Measurements from ENCODE around the gene SEZ6L2. TPM values are rescaled to one million over a fixed set of nuclear protein-coding genes. Genes with fewer than 3 reads are reported as not detected.
A peak's percentile ranks its signal among the peaks of the same experiment; 100 is the strongest.

SEZ6L2 gene
- total RNA-seq, 1 experiment from 2014 or later: 70.7 TPM

DNA sequence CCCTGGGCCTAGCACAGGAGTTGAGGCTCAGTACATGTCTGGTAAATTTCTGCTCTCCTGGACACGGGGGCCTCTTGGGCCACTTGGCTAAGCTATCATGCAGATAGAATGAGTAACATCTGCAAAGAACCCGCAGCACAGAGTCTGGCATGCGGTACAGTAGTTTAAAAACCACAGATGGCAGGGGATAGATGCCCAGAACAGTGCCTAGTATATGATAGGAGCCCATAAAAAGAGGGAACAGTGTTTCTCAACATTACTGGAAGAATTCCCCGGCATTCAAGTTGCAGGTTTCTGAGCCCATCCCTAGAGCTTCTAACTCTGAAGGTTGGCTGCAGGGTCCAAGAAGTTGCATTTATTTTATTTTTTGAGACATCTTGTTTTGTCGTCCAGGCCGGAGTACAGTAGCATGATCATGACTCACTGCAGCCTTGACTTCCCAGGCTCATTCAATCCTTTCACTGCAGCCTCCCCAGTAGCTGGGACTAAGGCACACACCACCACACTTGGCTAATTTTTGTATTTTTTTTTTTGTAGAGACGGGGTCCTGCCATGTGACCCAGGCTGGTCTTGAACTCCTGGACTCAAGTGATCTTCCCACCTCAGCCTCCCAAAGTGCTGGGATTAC, 42.1 kb downstream of the SEZ6L2 start (continued):
- TF ChIP-seq, protein P1, sequence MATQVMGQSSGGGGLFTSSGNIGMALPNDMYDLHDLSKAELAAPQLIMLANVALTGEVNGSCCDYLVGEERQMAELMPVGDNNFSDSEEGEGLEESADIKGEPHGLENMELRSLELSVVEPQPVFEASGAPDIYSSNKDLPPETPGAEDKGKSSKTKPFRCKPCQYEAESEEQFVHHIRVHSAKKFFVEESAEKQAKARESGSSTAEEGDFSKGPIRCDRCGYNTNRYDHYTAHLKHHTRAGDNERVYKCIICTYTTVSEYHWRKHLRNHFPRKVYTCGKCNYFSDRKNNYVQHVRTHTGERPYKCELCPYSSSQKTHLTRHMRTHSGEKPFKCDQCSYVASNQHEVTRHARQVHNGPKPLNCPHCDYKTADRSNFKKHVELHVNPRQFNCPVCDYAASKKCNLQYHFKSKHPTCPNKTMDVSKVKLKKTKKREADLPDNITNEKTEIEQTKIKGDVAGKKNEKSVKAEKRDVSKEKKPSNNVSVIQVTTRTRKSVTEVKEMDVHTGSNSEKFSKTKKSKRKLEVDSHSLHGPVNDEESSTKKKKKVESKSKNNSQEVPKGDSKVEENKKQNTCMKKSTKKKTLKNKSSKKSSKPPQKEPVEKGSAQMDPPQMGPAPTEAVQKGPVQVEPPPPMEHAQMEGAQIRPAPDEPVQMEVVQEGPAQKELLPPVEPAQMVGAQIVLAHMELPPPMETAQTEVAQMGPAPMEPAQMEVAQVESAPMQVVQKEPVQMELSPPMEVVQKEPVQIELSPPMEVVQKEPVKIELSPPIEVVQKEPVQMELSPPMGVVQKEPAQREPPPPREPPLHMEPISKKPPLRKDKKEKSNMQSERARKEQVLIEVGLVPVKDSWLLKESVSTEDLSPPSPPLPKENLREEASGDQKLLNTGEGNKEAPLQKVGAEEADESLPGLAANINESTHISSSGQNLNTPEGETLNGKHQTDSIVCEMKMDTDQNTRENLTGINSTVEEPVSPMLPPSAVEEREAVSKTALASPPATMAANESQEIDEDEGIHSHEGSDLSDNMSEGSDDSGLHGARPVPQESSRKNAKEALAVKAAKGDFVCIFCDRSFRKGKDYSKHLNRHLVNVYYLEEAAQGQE (IDR thresholded peaks at IDR 0.05; ENCODE audit: insufficient read depth in 1 of 2, low read depth in 2 of 2, low read length in 1 of 2): no peak

DNA sequence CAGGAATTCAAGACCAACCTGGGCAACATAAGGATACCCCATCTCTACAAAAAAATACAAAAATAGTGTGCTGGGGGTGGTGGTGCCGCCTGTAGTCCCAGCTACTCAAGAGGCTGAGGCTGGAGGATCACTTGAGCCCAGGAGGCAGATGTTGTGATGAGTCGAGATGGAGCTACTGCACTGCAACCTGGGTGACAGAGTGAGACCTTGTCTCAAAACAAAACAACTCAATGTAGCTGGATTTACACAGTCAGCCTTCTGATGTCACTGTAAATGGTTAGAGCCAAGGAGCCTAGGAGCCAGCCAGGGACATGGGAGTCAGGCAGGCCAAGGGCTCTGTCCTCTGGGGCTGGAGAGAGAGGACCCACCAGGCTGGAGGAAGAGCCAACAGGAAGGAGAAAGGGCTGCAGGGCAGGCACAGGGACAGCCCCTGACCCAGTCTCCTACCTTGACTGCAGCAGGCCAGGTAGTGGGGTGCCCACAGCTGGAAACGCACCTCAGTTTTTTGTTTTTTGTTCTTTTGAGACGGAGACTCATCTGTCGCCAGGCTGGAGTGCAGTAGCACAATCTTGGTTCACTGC, 44.7 kb downstream of the SEZ6L2 start:
- POLR2A ChIA-PET: no interaction called here
- CTCF ChIA-PET: no interaction called here
- Histone ChIP-seq H3K27me3 (ENCODE audit: control insufficient read depth, insufficient read depth, low read length) (no peaks in the 10 kb centered on the region), H3K4me3 (ENCODE audit: low read depth in 2 of 2, low read length in 2 of 2) (no peak overlapping the region), H3K27ac (ENCODE audit: low read length) (no peak overlapping the region), H3K9me3 (ENCODE audit: control insufficient read depth, insufficient read depth, low read depth, low read length) (no peaks in the 10 kb centered on the region), H3K36me3 (ENCODE audit: control insufficient read depth, insufficient read depth, low read length) (no peaks in the 10 kb centered on the region), H3K4me1 (ENCODE audit: control insufficient read depth, insufficient read depth, low read length) (no peaks in the 10 kb centered on the region)
- TF ChIP-seq CTCF (IDR thresholded peaks at IDR 0.05) (no peak), POLR2AphosphoS5 (IDR thresholded peaks at IDR 0.05; ENCODE audit: low read depth, low read length) (no peak), TCF7L2 (IDR thresholded peaks at IDR 0.05; ENCODE audit: low read depth, low read length) (no peak), SIN3A (IDR thresholded peaks at IDR 0.05; ENCODE audit: borderline replicate concordance, insufficient read depth, low read depth, low read length) (no peak)
- TF ChIP-seq, protein P1 (IDR thresholded peaks at IDR 0.05; ENCODE audit: insufficient read depth in 1 of 2, low read depth in 2 of 2, low read length in 1 of 2): no peak
- DNase-seq (ENCODE audit: low read depth, low spot score): no peak
- peak; percentile 38 for ATAC-seq
- intact Hi-C loops (cut with micrococcal nuclease; ENCODE audit: unreplicated experiment): no loop called here
- in situ Hi-C loops (cut with HindIII; ENCODE audit: low pct_unique_long_range_greater_than_20kb, low sequenced_read_pairs): no loop called here
- BruUV-seq (replicated peaks): no TSS peak
